ENCODE results near the gene TTLL8.

TTLL8 gene

GRCh38 chr22:50062509-50063135 lies 4.5 kb upstream of the TTLL8 start:
- H3K4me3 ChIP-seq (ENCODE audit: low read depth, low read length): no peak overlapping the region

- no peak overlapping the region for H3K4me3 ChIP-seq (ENCODE audit: low read depth, low read length)
Observed at GRCh38 chr22:50061824-50062355, 3.8 kb upstream of the TTLL8 start.

GRCh38 chr22:50061141-50061823 lies 3.2 kb upstream of the TTLL8 start:
- no peak overlapping the region for H3K4me3 ChIP-seq (ENCODE audit: low read depth, low read length)

GRCh38 chr22:50060441-50061140 lies 2.5 kb upstream of the TTLL8 start:
- H3K4me3 ChIP-seq (ENCODE audit: low read depth, low read length): no peak overlapping the region

- H3K4me3 ChIP-seq (ENCODE audit: low read depth, low read length): no peak overlapping the region
Observed at GRCh38 chr22:50059881-50060262, 1.8 kb upstream of the TTLL8 start.

- peak overlapping the region; percentile 28 for H3K4me3 ChIP-seq (ENCODE audit: low read depth, low read length)
Observed at GRCh38 chr22:50058906-50059880, 1.1 kb upstream of the TTLL8 start.

- H3K4me3 ChIP-seq (ENCODE audit: low read depth, low read length): no peak overlapping the region
Observed at GRCh38 chr22:50057278-50058060, 629 bp downstream of the TTLL8 start.

GRCh38 chr22:50056214-50056972 lies 1.7 kb downstream of the TTLL8 start:
- H3K4me3 ChIP-seq (ENCODE audit: low read depth, low read length): no peak overlapping the region

GRCh38 chr22:50053861-50054260 lies 4.2 kb downstream of the TTLL8 start:
- H3K4me3 ChIP-seq (ENCODE audit: low read depth, low read length): no peak overlapping the region

GRCh38 chr22:50051930-50052329 lies 6.2 kb downstream of the TTLL8 start:
- no peak overlapping the region for H3K4me3 ChIP-seq (ENCODE audit: low read depth, low read length)

GRCh38 chr22:50049299-50050195 lies 8.6 kb downstream of the TTLL8 start:
- H3K4me3 ChIP-seq (ENCODE audit: low read depth, low read length): no peak overlapping the region

GRCh38 chr22:50048836-50049235 lies 9.3 kb downstream of the TTLL8 start:
- no peak overlapping the region for H3K4me3 ChIP-seq (ENCODE audit: low read depth, low read length)

GRCh38 chr22:50048061-50048765 lies 9.9 kb downstream of the TTLL8 start:
- H3K4me3 ChIP-seq (ENCODE audit: low read depth, low read length): no peak overlapping the region

- no peak overlapping the region for H3K4me3 ChIP-seq (ENCODE audit: low read depth, low read length)
Observed at GRCh38 chr22:50047346-50047745, 10.8 kb downstream of the TTLL8 start.

- no peak overlapping the region for H3K4me3 ChIP-seq (ENCODE audit: low read depth, low read length)
Observed at GRCh38 chr22:50046481-50047245, 11.4 kb downstream of the TTLL8 start.

- H3K4me3 ChIP-seq (ENCODE audit: low read depth, low read length): no peak overlapping the region
Observed at GRCh38 chr22:50046019-50046415, 12.1 kb downstream of the TTLL8 start.
